ENCODE data around the gene BCL6.

The BCL6 gene

DNA sequence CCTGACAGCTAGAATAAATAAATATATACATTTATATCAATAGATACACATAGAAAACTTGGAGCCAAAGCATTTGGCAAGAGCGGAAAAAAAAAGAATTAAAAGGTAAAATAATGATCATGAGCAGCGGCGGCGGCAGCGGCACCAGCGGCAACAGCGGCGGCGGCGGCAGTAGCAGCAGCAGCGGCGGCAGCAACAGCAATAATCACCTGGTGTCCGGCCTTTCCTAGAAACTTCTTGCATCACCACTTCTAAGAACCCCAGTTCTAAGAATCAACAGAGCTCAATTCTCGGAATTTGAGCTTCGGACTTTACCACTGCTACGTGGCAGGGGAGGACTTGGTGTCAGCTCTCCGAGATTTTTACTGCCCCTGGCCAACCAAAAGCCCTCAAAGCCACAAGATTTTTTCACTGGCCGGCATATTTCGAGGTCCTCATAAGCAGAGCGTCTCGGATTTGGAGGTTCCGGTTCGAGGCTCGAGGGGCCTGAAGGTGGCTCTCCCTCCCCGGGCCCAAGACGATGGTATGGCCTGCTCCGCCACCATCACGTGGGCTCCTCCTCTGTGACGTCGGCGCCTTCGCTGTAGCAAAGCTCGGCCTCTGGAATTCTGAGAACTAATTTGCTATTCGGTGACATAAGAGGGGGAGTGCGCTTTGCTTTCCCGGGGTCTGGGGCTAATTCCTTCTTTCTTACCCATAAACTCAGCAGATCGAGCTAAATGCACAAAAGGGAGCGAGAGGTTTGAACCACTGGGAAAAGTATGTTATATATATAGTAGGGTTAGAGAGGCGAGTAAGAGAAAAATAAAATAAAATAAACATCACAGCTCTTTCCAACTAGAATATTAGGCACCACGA lies at the start of gene BCL6:
Gene BCL6, minus strand, starts transcription at position 268 of the 858 bp plus-strand sequence. CDS start 11,775 bp downstream, outside the sequence.
- DNase-seq = peak; percentile 94

DNA sequence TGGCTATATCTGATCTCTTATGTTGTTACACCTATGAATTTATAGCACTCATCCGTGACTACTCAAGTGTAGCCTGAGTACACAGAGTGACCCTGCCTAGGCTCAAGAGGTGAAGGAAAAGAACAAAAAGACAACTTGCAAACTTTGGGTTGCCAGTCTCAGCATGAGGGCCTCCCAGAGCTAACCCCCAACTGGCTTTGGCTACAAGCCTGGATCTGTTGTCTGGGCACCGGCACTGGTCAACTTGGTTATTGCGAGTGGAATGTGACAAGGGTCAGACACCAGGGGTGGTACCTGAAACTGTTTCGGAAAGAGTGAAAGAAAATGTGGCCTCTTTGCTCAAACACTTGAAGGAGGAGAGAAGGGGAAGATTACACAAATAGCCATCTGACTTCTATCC lies 49.5 kb upstream of the BCL6 start:
- DNase-seq = no peak

DNA sequence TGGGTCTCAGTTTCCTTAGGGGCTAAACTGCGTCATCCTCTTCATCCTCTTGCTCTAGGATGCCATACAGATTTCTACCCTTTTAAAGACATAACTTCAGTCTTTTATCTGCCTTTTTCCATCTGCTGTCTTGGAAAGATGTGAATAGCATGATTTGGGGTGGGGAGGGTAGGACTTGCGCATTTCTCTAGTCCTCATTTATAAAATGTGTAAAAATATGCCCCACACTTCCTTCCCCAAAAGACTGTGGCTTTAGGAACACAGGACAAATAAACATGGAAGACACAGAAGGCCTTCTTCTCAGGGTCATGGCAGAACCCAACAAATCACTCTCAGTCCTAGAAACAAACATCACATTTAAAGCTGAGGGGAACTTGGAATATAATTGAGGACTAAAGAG lies 48.4 kb upstream of the BCL6 start:
- no peak for DNase-seq

DNA sequence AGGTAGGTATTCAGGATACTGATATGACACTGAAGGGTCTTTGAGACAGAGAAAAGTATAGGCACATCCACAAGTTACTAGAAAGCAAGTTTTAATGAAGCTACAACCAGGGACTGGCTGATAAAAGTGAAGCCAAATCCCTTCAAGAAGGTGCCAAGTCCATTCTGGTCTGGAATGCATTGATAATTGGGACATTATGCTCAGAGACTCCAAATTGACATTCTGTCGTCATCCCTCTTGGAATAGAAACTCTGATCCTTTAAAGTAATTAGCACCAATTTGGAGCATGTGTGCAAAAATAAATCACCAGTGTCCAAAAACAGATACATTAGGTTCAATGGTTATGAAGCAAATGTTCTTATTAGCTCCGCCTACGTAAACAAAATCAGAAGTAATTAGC lies 47.3 kb upstream of the BCL6 start:
- DNase-seq = no peak

DNA sequence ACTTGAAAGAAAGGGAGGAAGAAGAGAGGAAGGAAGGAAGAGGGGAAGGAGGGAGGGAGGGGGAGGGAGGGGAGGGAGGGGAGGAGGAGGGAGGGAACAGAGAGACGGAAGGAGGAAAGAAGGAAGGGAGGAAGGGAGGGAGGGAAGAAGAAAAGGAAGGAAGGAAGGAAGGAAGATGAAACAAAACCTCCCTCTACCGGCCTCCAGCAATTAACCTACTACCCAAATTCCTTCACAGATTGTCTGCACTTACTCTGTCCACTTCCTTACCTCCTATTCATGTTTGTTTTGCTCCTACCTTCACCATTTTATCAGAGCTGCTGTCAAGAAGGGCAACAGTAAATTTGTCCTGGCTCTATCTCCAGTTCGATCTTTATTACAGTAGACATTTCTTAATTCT lies 44.6 kb upstream of the BCL6 start:
- DNase-seq = no peak

DNA sequence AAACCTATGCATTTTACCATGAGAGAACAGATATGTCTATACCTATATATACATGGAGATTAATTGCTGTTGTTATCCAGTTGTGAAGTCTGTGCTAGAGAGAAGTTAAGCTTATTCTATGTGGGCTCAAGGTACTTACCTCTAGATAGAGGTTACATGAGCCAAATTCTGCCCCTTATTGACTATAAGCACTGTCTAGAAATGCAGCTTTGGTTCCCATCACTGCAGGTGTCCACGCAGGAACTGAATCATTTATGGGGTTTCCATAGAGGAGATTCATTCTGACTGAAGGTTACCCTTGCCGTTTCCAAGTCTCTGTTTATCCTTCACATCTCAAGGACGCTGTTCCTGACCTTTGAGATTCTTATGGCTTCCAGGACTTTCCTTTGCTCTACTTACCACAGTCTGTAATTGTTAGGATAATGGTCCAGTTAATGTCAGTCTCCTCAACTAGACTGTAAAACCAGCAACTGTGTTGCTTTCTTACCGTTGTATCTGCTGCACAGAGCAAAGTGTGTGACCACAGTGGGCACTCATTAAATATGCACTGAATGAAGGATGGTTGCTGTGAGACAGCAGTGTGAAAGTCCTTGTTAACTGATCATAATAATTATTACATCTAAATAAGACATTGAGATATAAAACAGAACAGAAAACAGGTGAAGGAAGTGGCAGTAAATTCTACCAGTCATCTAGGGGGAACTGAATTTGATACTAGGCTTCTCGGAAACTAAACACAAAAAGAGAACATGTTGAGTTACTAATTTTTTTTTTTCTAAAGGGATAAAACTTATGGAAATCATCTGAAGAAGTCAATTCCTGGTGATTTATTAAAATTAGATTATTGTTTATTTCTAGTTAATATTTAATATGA lies 44.0 kb upstream of the BCL6 start:
- DNase-seq = peak; percentile 49

DNA sequence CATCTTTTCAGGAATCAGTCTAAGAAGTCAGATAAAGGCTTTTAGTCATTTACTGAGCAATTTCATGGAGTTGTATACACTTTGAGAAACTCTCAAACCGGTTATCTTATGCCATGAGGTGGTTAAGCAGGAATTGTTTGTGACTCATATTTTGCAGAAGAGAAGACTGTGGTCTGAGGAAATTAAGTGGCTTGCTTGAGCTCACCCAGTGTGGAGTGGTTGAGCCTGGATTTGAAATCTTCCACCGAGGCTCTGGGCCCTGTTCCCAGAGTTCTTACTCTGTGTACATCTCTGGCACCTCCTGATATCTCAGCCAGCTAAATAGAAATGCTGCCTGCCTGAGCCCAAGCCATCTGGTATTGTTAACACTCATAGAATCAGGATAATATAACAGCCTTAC lies 37.8 kb upstream of the BCL6 start:
- DNase-seq = peak; percentile 63

DNA sequence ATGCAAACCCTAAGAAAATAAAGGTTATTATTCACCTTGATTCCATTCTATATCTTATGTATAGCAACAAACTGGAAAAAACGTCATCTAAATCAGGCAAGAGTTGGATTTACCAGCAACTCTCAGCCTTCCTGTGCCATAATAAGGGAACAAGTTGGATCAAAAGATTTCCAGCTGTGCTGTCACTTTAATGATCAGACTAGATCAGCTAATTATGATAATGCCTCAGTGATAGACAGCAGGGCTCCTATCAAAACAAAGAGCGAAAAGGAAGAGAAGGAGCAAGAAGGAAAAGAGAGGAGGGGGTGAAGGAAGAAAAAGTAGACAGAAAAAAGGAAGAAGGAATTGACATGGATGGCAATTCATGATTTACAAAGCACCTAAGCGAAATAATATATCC lies 36.7 kb upstream of the BCL6 start:
- DNase-seq = no peak

DNA sequence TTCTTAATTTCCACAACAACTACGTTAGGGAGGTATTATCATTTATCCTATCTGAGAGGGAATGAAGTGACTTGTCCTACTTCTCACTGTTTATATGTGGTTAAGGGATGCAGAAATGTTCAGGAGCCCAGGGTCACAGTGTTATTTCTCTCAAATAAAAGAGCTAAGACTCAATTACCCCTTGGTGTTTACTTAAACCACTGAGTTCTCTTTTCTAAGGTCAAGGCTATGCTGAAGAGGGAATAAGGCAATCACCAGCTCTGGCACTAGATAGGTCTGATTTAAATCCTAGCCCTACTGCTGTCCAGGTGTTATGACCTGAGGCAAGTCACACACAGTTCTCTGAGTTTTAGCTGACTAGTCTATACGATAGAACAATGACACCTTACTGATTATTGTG lies 35.7 kb upstream of the BCL6 start:
- no peak for DNase-seq

DNA sequence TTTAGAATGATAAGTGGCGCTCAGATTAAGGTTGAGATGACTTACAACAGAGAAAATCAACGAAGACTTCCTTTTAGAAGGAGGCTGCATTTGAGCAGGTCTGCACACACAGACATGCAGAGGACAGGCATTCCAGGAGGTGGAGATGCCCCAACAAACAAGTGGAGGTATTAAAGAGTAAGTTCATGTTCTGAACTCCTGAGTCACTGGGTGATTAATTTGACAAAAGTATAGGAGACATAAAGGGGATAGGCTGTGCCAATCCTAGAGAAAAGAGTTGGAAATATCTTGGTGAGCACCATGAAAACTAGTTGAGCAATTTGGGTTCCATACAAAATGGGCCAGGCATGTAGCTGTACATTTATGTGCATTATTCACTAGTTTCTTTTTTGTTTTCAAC lies 33.5 kb upstream of the BCL6 start:
- DNase-seq = no peak

DNA sequence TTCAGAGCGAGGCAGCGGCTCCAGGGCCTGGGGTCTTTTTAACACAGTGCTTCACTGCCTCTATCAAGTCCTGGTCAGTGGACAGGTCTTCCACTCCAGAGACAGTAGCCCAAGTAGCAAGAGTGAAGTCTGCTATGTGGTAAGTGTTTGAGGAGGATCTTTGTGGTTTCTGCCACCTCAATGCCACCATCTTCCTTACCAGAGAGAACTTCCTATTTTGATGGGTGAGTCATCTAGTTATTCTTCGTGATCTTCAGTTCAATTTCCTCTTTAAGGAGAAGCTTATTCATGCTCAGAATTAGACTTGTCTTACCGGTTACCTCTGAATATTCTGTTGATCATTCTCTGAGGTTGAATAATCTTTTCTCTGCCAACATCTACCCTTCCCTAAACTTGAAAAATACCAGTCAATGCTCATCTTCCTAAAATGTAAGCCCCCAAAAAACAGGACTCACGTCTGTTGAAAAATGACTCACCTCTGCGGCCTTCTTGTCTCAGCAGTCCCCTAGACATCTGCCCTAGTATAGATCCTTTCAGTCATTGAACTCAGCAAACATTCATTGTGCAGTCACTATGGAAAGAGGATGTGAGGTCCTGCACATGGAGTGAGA lies 32.2 kb upstream of the BCL6 start:
- peak; percentile 91 for DNase-seq

DNA sequence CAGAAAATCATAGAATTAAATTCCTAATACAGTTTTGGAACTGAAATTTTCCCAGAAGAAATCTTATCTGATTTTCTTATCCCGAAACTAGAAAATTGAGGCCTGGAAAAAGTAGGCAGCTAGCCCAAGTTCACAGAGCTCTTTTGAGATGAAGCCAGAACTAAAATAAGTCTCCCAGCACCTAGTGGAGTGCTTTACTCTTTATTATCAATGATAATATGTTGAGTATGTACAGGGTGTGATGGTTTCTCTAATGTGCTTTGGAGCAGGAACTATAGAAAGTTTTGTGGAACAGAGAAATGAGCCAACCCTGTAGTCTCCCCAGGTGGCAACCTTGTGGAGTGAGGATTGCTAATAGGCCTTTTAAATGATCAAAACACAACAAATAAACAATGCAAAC lies 30.3 kb upstream of the BCL6 start:
- DNase-seq = no peak

DNA sequence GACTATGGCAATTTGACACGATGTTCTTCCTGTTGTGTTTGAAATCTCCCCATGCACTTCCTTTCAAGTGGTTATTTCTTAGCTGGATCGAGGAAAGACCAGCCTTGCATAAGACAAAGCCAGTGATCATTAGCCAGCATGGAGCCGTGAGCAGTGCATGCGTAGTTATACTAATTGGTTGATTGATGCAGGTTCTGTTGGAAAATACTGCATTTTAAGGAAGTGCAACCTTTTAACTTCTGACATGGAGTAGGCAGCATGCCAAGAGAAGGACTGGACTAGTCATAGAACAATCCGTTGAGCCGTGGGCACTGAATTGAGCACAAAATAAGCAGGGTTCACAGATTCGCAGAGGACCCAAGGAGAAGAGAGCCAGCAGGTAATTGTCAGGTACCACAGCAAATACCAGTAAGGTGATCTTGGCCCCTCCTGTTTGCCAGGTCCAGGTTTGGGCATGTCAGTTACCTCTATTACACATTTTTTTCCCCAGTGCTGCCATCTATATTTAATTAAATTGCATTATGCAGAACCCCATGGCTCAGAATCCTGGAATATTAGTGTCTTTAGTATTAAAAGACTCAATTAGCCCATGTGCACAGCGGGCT lies 29.0 kb upstream of the BCL6 start:
- no peak for DNase-seq

DNA sequence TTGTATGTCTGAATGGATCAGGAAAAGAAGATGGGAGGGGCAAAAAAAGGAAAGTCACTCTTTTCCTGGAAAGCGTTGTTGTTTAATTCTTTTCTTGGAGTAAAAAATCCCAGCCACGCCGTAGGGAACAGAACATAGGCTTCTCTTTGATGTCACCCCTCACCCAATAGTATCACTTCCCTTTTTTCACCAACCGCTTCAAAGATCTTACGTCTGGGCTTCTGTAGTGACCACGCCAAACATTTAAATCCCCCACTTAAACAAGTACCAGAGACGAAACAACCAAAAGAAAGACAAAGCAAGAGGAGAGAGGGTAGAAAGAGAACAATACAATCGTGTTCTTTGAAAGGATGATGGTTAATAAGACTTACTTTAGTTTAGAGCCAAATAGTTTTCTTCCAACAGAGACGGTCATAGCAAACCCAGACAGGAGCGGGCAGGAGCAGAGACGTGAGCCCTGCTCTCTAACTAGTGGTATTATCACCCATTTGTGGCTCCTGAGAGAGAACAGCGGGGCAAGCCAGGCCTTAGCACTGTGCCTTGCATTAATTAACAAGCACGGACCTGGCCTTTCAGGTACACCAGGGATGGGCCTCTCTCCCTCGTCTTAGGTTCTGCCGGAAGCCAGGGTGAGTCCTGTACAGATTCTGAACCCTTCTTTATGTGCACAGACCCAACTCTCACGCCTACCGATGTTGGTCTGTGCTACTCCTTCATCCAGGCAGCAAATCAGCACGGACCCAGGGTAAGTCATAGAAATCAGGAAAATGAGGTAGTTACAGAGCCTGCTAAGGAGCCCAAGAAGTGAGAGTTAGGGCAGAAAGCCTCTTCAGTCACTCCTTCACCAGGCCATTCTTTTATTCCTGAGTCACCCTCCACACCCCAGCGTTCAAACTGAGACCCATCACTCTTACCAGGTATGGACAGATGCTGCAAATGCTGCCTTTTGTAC lies 28.2 kb upstream of the BCL6 start:
- DNase-seq = no peak

DNA sequence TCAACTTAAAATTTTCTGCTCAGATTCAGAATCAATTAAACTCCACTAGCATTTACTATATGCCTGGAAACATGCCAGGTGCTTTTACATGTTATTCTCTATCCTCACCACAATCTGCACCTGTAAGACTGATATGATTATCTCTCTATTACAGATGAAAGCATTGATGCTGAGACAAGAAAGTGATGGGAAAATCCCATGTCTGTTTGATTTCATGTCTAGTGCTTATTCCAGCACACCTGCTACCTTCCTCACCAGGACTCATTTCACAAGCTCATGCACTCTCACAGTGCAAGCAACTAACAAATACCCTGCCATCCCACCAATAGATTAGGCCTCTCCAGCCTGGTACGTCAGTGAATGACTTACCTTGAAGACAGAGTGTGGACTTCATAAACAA lies 25.0 kb upstream of the BCL6 start:
- DNase-seq = peak; percentile 66

DNA sequence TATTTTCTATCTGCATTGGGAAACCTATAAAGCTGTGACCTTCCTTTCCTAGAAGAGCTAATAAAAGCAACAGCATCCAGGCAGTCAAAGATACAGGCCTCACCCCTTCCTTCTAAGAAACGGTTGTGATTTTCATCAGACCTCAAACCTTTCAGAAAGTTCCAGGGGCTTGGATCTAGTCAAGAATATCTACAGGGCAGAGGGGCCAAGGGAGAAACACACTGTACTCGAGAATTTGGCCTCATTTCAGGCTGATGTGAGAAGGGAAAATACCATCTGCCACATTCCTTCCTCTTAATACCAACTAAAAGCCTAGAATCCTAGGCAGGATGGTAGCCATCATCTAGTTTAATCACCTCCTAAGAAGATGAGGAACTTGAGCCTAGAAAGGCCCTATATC lies 24.5 kb upstream of the BCL6 start:
- no peak for DNase-seq

DNA sequence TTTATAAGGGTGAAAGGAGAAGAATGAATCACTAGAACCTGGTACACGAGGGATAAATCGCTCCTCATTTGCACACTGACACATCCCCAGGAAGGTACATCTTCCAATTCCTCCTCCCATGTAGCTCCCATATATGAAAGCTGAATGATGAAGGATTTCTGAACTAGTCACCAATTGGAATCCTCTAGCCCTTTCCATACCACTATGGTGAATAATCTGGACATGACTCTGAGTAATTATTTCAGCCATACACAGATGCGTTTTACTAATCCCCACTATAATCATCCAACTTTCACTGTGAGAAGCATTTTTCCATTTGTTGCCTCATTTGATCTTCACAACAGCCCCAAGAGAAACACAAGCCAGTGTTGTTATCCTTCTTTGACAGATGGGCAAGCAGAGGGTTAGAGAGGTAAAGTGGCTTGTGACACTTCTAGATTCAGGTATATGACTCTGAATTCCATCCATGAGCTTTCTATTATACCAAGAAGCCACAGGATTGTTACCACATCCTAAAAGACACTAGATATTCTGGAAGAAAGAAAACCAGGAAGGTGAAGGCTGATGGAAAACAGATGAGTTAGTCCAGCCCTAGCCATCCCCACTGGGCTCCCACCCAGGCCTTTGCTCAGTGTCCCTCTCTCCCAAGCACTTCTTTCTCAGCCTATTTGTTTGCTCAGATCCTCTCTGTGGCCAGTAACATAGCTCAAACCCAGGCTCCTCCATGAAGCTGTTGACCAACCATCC lies 22.2 kb upstream of the BCL6 start:
- DNase-seq = no peak

DNA sequence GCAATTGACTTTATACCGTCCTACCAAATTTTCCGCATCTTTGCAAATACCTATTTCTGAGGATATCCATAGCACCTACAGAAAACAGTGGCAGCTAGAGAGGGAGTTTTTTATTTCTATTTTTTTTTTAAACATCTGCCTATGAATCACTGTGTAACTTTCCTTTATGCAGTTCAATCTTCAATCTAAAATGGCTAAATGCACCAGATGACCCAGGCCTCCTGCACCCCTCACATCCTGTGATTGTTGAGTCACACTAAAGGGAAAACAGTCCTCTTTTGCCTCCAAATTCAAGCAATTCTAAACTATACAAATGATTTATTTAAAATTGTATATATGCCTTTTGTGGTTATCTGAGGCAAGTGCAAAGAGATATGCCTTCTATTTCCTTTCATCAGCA lies 20.1 kb upstream of the BCL6 start:
- DNase-seq = no peak

DNA sequence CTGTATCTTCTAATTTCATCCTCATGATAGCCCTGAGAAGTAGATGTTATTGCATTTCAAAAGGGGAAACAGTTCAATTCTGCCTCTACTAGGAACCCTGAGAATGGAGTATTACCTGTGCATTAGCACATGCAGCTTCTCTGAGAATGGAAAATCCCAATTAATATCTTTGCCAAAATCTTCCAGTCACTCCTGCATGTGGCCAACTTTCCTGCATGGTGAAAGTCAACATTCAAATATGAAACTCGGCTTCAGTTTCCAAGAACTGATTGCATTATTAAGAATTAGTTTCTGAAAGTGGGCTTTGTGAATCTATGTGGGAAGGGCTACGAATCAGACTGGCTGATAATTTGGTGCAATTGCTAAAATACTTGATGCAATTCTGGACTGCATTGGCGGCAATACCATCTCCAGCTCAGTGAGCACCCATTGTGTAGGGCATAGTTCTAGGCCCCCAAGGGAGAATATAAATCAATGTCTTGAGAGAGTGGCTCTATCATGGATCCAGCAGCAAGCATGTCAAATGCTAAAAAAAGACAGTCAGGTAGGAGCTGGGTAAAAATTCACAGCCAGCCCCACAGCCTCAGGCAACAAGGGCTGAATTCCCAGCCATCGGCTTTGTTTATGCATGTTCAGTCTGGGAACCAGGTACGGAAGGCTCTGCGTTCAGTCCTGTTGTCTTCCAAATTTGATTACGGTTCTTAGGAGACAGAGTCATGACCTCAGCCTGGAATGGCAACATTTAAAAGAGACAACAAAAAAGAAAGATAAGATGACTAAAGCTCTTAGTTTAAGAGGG lies 18.8 kb upstream of the BCL6 start:
- no peak for DNase-seq

DNA sequence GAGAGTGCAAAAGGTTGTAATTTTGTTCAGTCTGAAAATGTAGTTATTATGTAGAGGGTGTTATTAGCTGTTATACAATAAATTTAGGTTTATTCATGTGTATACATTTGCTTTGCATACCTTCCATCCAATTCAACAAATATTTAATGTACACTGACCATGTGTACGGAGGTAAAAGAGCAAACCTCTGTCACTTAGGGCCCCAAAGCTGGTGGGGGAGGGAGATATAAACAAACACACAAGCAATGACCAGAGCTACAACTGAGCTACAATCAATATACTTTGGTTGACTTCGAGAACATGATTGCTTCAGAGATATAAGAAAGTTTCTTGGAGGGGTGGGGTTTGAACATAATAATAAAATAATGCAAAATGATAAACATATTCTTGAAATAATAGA lies 17.5 kb upstream of the BCL6 start:
- DNase-seq = no peak

Measured in activated CD4-positive, alpha-beta T cell treated with anti-CD3 and anti-CD28 coated beads, Interleukin-10, Interleukin-2, amounts not matched to agents 100 ng/mL and 50 ng/mL, durations not matched to agents 16 hours and 8 hours (primary cell).